NCI-H2171 treated with DMSO at 0.1 percent for 48 hours (cell line): ENCODE measurements around the gene SAMMSON.

Experiments used
- DNase-seq: peaks from one replicate; lab custom pipeline; 2025; lab: John Stamatoyannopoulos, UW

Gene SAMMSON

GRCh38 chr3:70011582-70011981, 12.0 kb downstream of the SAMMSON start:
- DNase-seq: no peak

GRCh38 chr3:70020906-70021660, 21.6 kb downstream of the SAMMSON start:
- DNase-seq: no peak

- no peak for DNase-seq
These were observed 28.8 kb downstream of the SAMMSON start for GRCh38 chr3:70028361-70028760.

GRCh38 chr3:70038693-70039092, 39.2 kb downstream of the SAMMSON start:
- DNase-seq: no peak

- DNase-seq: no peak
These were observed 40.9 kb downstream of the SAMMSON start for GRCh38 chr3:70040386-70040785.

- no peak for DNase-seq
These were observed 43.1 kb downstream of the SAMMSON start for GRCh38 chr3:70042641-70043040.

GRCh38 chr3:70049761-70050160, 50.2 kb downstream of the SAMMSON start:
- DNase-seq: no peak

GRCh38 chr3:70053293-70053692, 53.8 kb downstream of the SAMMSON start:
- no peak for DNase-seq

- DNase-seq: no peak
These were observed 56.5 kb downstream of the SAMMSON start for GRCh38 chr3:70056081-70056480.

- DNase-seq: no peak
These were observed 57.9 kb downstream of the SAMMSON start for GRCh38 chr3:70057426-70057825.

- DNase-seq: no peak
These were observed 61.6 kb downstream of the SAMMSON start for GRCh38 chr3:70061096-70061495.

- peak; percentile 37 for DNase-seq
These were observed 64.8 kb downstream of the SAMMSON start for GRCh38 chr3:70064194-70064779.

- peak; percentile 58 for DNase-seq
These were observed 66.2 kb downstream of the SAMMSON start for GRCh38 chr3:70065696-70066253.

GRCh38 chr3:70067860-70068521, 68.5 kb downstream of the SAMMSON start:
- DNase-seq: no peak

- no peak for DNase-seq
These were observed 70.0 kb downstream of the SAMMSON start for GRCh38 chr3:70069557-70069956.

- DNase-seq: no peak
These were observed 71.6 kb downstream of the SAMMSON start for GRCh38 chr3:70071138-70071537.

GRCh38 chr3:70072180-70072579, 72.6 kb downstream of the SAMMSON start:
- no peak for DNase-seq

- DNase-seq: no peak
These were observed 73.2 kb downstream of the SAMMSON start for GRCh38 chr3:70072754-70073153.

GRCh38 chr3:70075101-70075500, 75.6 kb downstream of the SAMMSON start:
- no peak for DNase-seq

GRCh38 chr3:70076396-70076795, 76.9 kb downstream of the SAMMSON start:
- no peak for DNase-seq

GRCh38 chr3:70078778-70079177, 79.2 kb downstream of the SAMMSON start:
- DNase-seq: no peak

GRCh38 chr3:70085613-70086012, 86.1 kb downstream of the SAMMSON start:
- DNase-seq: no peak

- no peak for DNase-seq
These were observed 86.8 kb downstream of the SAMMSON start for GRCh38 chr3:70086336-70086735.
